ENCODE results near the gene U2SURP. TPM values are rescaled to one million over a fixed set of nuclear protein-coding genes. Genes with fewer than 3 reads are reported as not detected.
"Not testable (repeated sequence)": the region's sequence is repeated elsewhere in the genome, so short reads cannot be mapped to it uniquely, and the experiment has no call there.

The U2SURP gene
- total RNA-seq, 2 experiments from 2014 or later = 160 to 174 TPM

- H3K36me3 Mint-ChIP-seq (ENCODE audit: low read depth) = peaks cover 25% of the 10 kb centered on the region
- H3K4me3 Mint-ChIP-seq = no peak overlapping the region
- no peaks in the 10 kb centered on the region for H3K9me3 Mint-ChIP-seq
- ATAC-seq = no peak
- H3K27me3 Mint-ChIP-seq = no peaks in the 10 kb centered on the region
- ChIA-PET CTCF (interaction anchor here (0.7 to 2.8 kb wide), 6 partner anchors 9 to 1008 kb away, joined by 3 to 10 read pairs (median 4); partner anchors contain the start of gene U2SURP), POLR2A (interaction anchor here (5.1 kb wide), 1 partner anchor 10 kb away, joined by 30 read pairs; the partner anchor contains the start of gene U2SURP)
- no peak for TF ChIP-seq CTCF (IDR thresholded peaks at IDR 0.05)
- DNase-seq = no peak
- peak overlapping the region; percentile 77 for H3K27ac Mint-ChIP-seq
- intact Hi-C loops (cut with micrococcal nuclease) = no loop called here
- peaks cover 63% of the 10 kb centered on the region for H3K4me1 Mint-ChIP-seq (ENCODE audit: low read depth)
These were observed 10.3 kb downstream of the U2SURP start for GRCh38 chr3:143011705-143012104.

GRCh38 chr3:143014921-143015320 lies 13.6 kb downstream of the U2SURP start:
- H3K4me1 Mint-ChIP-seq (ENCODE audit: low read depth) = peaks cover 36% of the 10 kb centered on the region

GRCh38 chr3:143016321-143016972 lies 15.1 kb downstream of the U2SURP start:
- DNase-seq (no peak), ATAC-seq (no peak)
- H3K27me3 Mint-ChIP-seq = no peaks in the 10 kb centered on the region
- no peaks in the 10 kb centered on the region for H3K9me3 Mint-ChIP-seq
- ChIA-PET POLR2A (interaction anchor here (1.7 kb wide), 1 partner anchor 15 kb away, joined by 7 read pairs; the partner anchor contains the start of gene U2SURP), CTCF (interaction anchor here (0.7 to 3.7 kb wide), 8 partner anchors 8 to 29 kb away, joined by 3 to 18 read pairs (median 4); partner anchors contain the start of gene U2SURP)
- no peak overlapping the region for H3K27ac Mint-ChIP-seq
- TF ChIP-seq CTCF (IDR thresholded peaks at IDR 0.05) = peak; percentile 66
- H3K4me3 Mint-ChIP-seq = no peak overlapping the region
- H3K36me3 Mint-ChIP-seq (ENCODE audit: low read depth) = peaks cover 45% of the 10 kb centered on the region
- intact Hi-C loops (cut with micrococcal nuclease) = no loop called here
- H3K4me1 Mint-ChIP-seq (ENCODE audit: low read depth) = peaks cover 22% of the 10 kb centered on the region

More at GRCh38 chr3:143014921-143015320, 13.6 kb downstream of the U2SURP start:
- no peak for DNase-seq
- POLR2A ChIA-PET = no interaction called here
- intact Hi-C loops (cut with micrococcal nuclease) = no loop called here
- Mint-ChIP-seq H3K36me3 (ENCODE audit: low read depth) (peaks cover 36% of the 10 kb centered on the region), H3K4me3 (no peak overlapping the region), H3K9me3 (no peaks in the 10 kb centered on the region), H3K27me3 (no peaks in the 10 kb centered on the region), H3K27ac (peak overlapping the region; percentile 61)
- CTCF ChIA-PET = interaction anchor here (1.0 to 3.7 kb wide), 5 partner anchors 10 to 552 kb away, joined by 3 to 18 read pairs (median 6); partner anchors contain the start of gene U2SURP
- no peak for TF ChIP-seq CTCF (IDR thresholded peaks at IDR 0.05)
- ATAC-seq = no peak

- no peak overlapping the region for H3K4me3 Mint-ChIP-seq
- H3K4me1 Mint-ChIP-seq (ENCODE audit: low read depth) = no peaks in the 10 kb centered on the region
- no peak overlapping the region for H3K27ac Mint-ChIP-seq
- H3K27me3 Mint-ChIP-seq = no peaks in the 10 kb centered on the region
- H3K9me3 Mint-ChIP-seq = no peaks in the 10 kb centered on the region
- H3K36me3 Mint-ChIP-seq (ENCODE audit: low read depth) = peaks cover 62% of the 10 kb centered on the region
- no peak for TF ChIP-seq CTCF (IDR thresholded peaks at IDR 0.05)
- intact Hi-C loops (cut with micrococcal nuclease) = no loop called here
- DNase-seq (no peak), ATAC-seq (no peak)
- CTCF ChIA-PET = interaction anchor here (0.6 kb wide), 1 partner anchor 18 kb away, joined by 3 read pairs; no protein-coding TSS in a partner anchor
- POLR2A ChIA-PET = no interaction called here
These were observed 23.1 kb downstream of the U2SURP start for GRCh38 chr3:143024351-143024960.

GRCh38 chr3:143031327-143031726 lies 30.0 kb downstream of the U2SURP start:
- peaks cover 9% of the 10 kb centered on the region for H3K4me1 Mint-ChIP-seq (ENCODE audit: low read depth)
- H3K4me3 Mint-ChIP-seq = no peak overlapping the region
- no peak overlapping the region for H3K27ac Mint-ChIP-seq
- DNase-seq (no peak), ATAC-seq (no peak)
- no peaks in the 10 kb centered on the region for H3K27me3 Mint-ChIP-seq
- CTCF ChIA-PET = interaction anchor here (1.1 to 1.4 kb wide), 2 partner anchors 15 to 24 kb away, joined by 3 read pairs; no protein-coding TSS in a partner anchor
- H3K36me3 Mint-ChIP-seq (ENCODE audit: low read depth) = peaks cover 57% of the 10 kb centered on the region
- POLR2A ChIA-PET = interaction anchor here (0.8 to 0.9 kb wide), 2 partner anchors 26 to 29 kb away, joined by 3 read pairs; no protein-coding TSS in a partner anchor
- no peak for TF ChIP-seq CTCF (IDR thresholded peaks at IDR 0.05)
- no peaks in the 10 kb centered on the region for H3K9me3 Mint-ChIP-seq
- intact Hi-C loops (cut with micrococcal nuclease) = no loop called here

- H3K4me1 Mint-ChIP-seq (ENCODE audit: low read depth) = peaks cover 12% of the 10 kb centered on the region
- H3K4me3 Mint-ChIP-seq; DNase-seq; H3K9me3 Mint-ChIP-seq; H3K27ac Mint-ChIP-seq; ATAC-seq; intact Hi-C loops (cut with micrococcal nuclease); H3K27me3 Mint-ChIP-seq: not testable (repeated sequence)
- CTCF ChIA-PET = interaction anchor here (1.1 to 1.4 kb wide), 2 partner anchors 16 to 23 kb away, joined by 3 read pairs; no protein-coding TSS in a partner anchor
- POLR2A ChIA-PET = interaction anchor here (0.9 kb wide), 1 partner anchor 27 kb away, joined by 3 read pairs; no protein-coding TSS in a partner anchor
- H3K36me3 Mint-ChIP-seq (ENCODE audit: low read depth) = peaks cover 60% of the 10 kb centered on the region
These were observed 30.5 kb downstream of the U2SURP start for GRCh38 chr3:143031796-143032387.
